ENCODE data around the gene APOB. TPM values are rescaled to one million over a fixed set of nuclear protein-coding genes. Genes with fewer than 3 reads are reported as not detected.

The APOB gene
- total RNA-seq, 1 experiment from 2014 or later, result 0.05 TPM

- Mint-ChIP-seq H3K4me3 (ENCODE audit: low read depth, unreplicated experiment) (no peak overlapping the region), H3K9me3 (ENCODE audit: low read depth, unreplicated experiment) (peaks cover 2% of the 10 kb centered on the region), H3K27me3 (ENCODE audit: unreplicated experiment) (peaks cover 81% of the 10 kb centered on the region), H3K27ac (ENCODE audit: unreplicated experiment) (no peak overlapping the region), H3K4me1 (ENCODE audit: low read depth, unreplicated experiment) (no peaks in the 10 kb centered on the region), H3K36me3 (ENCODE audit: insufficient read depth, unreplicated experiment) (no peaks in the 10 kb centered on the region)
- no peak for TF ChIP-seq CTCF (IDR thresholded peaks at IDR 0.05; ENCODE audit: unreplicated experiment)
- no TSS peak for BruUV-seq (replicated peaks)
- CTCF ChIA-PET, result no interaction called here
- no peak for DNase-seq
- intact Hi-C loops (cut with micrococcal nuclease; ENCODE audit: unreplicated experiment), result no loop called here
These were observed 8.4 kb downstream of the APOB start for GRCh38 chr2:21035282-21035973.

GRCh38 chr2:21034972-21035279, 8.9 kb downstream of the APOB start:
- no peaks in the 10 kb centered on the region for H3K36me3 Mint-ChIP-seq (ENCODE audit: insufficient read depth, unreplicated experiment)
- no peak overlapping the region for H3K27ac Mint-ChIP-seq (ENCODE audit: unreplicated experiment)
- DNase-seq, result no peak
- no peak for TF ChIP-seq CTCF (IDR thresholded peaks at IDR 0.05; ENCODE audit: unreplicated experiment)
- H3K9me3 Mint-ChIP-seq (ENCODE audit: low read depth, unreplicated experiment), result peaks cover 2% of the 10 kb centered on the region
- CTCF ChIA-PET, result no interaction called here
- no peaks in the 10 kb centered on the region for H3K4me1 Mint-ChIP-seq (ENCODE audit: low read depth, unreplicated experiment)
- no TSS peak for BruUV-seq (replicated peaks)
- H3K27me3 Mint-ChIP-seq (ENCODE audit: unreplicated experiment), result peaks cover 79% of the 10 kb centered on the region
- intact Hi-C loops (cut with micrococcal nuclease; ENCODE audit: unreplicated experiment), result no loop called here
- no peak overlapping the region for H3K4me3 Mint-ChIP-seq (ENCODE audit: low read depth, unreplicated experiment)

GRCh38 chr2:21034156-21034971, 9.5 kb downstream of the APOB start:
- intact Hi-C loops (cut with micrococcal nuclease; ENCODE audit: unreplicated experiment), result no loop called here
- DNase-seq, result no peak
- BruUV-seq (replicated peaks), result no TSS peak
- Mint-ChIP-seq H3K27me3 (ENCODE audit: unreplicated experiment) (peaks cover 79% of the 10 kb centered on the region), H3K4me1 (ENCODE audit: low read depth, unreplicated experiment) (no peaks in the 10 kb centered on the region), H3K27ac (ENCODE audit: unreplicated experiment) (no peak overlapping the region), H3K4me3 (ENCODE audit: low read depth, unreplicated experiment) (no peak overlapping the region), H3K9me3 (ENCODE audit: low read depth, unreplicated experiment) (peaks cover 2% of the 10 kb centered on the region), H3K36me3 (ENCODE audit: insufficient read depth, unreplicated experiment) (no peaks in the 10 kb centered on the region)
- CTCF ChIA-PET, result no interaction called here
- TF ChIP-seq CTCF (IDR thresholded peaks at IDR 0.05; ENCODE audit: unreplicated experiment), result no peak

GRCh38 chr2:21033237-21034155, 10.4 kb downstream of the APOB start:
- intact Hi-C loops (cut with micrococcal nuclease; ENCODE audit: unreplicated experiment), result no loop called here
- DNase-seq, result no peak
- no peak overlapping the region for H3K4me3 Mint-ChIP-seq (ENCODE audit: low read depth, unreplicated experiment)
- no peaks in the 10 kb centered on the region for H3K4me1 Mint-ChIP-seq (ENCODE audit: low read depth, unreplicated experiment)
- peaks cover 2% of the 10 kb centered on the region for H3K9me3 Mint-ChIP-seq (ENCODE audit: low read depth, unreplicated experiment)
- peaks cover 79% of the 10 kb centered on the region for H3K27me3 Mint-ChIP-seq (ENCODE audit: unreplicated experiment)
- no TSS peak for BruUV-seq (replicated peaks)
- H3K27ac Mint-ChIP-seq (ENCODE audit: unreplicated experiment), result no peak overlapping the region
- CTCF ChIA-PET, result no interaction called here
- no peaks in the 10 kb centered on the region for H3K36me3 Mint-ChIP-seq (ENCODE audit: insufficient read depth, unreplicated experiment)
- no peak for TF ChIP-seq CTCF (IDR thresholded peaks at IDR 0.05; ENCODE audit: unreplicated experiment)
